Testis (tissue), 3 donors: Measurements from ENCODE around the gene PRMT7. TPM values are rescaled to one million over a fixed set of nuclear protein-coding genes. Genes with fewer than 3 reads are reported as not detected.
A peak's percentile ranks its signal among the peaks of the same experiment; 100 is the strongest.

Experiments
- DNase-seq: peaks from one replicate; pipeline ENCODE4 v3.0.0-alpha.2; 2019
- H3K27ac ChIP-seq, 2 donors: fragments of 200-600 bp; sonication (generic); one replicate each; pipeline ENCODE4 v1.5.1; 2019
- H3K27me3 ChIP-seq: fragments of 200-600 bp; sonication (generic); one replicate; pipeline ENCODE4 v1.5.1; 2019
- H3K36me3 ChIP-seq: fragments of 200-600 bp; sonication (generic); one replicate; pipeline ENCODE4 v1.5.1; 2017; ENCODE audit warnings: low read depth; ENCODE audit errors: missing control alignments
- H3K4me1 ChIP-seq: fragments of 200-600 bp; sonication (generic); one replicate; pipeline ENCODE4 v1.5.1; 2019
- H3K4me3 ChIP-seq, 2 donors: fragments of 200-600 bp; sonication (generic); one replicate each; pipeline ENCODE4 v1.5.1; 2017 to 2019
- H3K9me3 ChIP-seq: fragments of 200-600 bp; sonication (generic); one replicate; pipeline ENCODE4 v1.5.1; 2017
- CTCF ChIP-seq, 3 experiments: fragments of 450-650 bp in 2 of 3; fragments of 200-600 bp in 1 of 3; sonication (generic) in 1 of 3; IDR thresholded peaks; one replicate each; pipeline ENCODE4 v1.5.1; 2016 to 2019; ENCODE audit warnings: antibody characterized with exemption in 3 of 3, mild to moderate bottlenecking in 2 of 3, moderate library complexity in 1 of 3
- POLR2A ChIP-seq: fragments of 450-650 bp; IDR thresholded peaks from one replicate; pipeline ENCODE4 v1.6.1; 2017; ENCODE audit warnings: antibody characterized with exemption, mild to moderate bottlenecking, moderate library complexity
- WGBS, 2 donors: methylation state at CpG; one replicate each; pipeline ENCODE4 v1.1.5; 2018; 5-methylcytosine and 5-hydroxymethylcytosine counted together
- intact Hi-C: fragments of 100-400 bp; cut with DNase I; formaldehyde crosslinking; loops from one replicate; pipeline ENCODE4 v1.15.1; 2023; ENCODE audit warnings: low total_unique reads
- polyA plus RNA-seq: library from polyadenylated mRNA; stranded (reverse); fragments of 350-450 nt; fragmentation: Illumina TruSeq; extraction: RNeasy Lipid Tissue Mini Kit (QIAGEN cat#74804); gene quantifications from one replicate; pipeline ENCODE4 v1.2.3, GENCODE V29; 2014; ENCODE audit warnings: low read depth, low replicate concordance; ENCODE audit not compliant: insufficient read depth
- total RNA-seq, 2 donors: library from RNA; depleted of rRNA; stranded (reverse); fragments of >200 nt; gene quantifications; one replicate each; pipeline ENCODE4 v1.2.3, GENCODE V29; 2016

PRMT7 gene
- total and polyA plus RNA-seq, 3 donors from 2014 or later, result 47.9 to 111 (median 99.3) TPM

GRCh38 chr16:68400083-68400923 is 89.5 kb downstream of the PRMT7 start:
- Histone ChIP-seq H3K4me1 (peaks cover 16% of the 10 kb centered on the region), H3K36me3 (no peaks in the 10 kb centered on the region), H3K9me3 (no peaks in the 10 kb centered on the region), H3K27me3 (no peaks in the 10 kb centered on the region), H3K4me3 (no peak overlapping the region), H3K27ac (peak overlapping the region; percentile 21 to 64)
- no peak for TF ChIP-seq CTCF (IDR thresholded peaks at IDR 0.05)
- TF ChIP-seq POLR2A, result no peak
- no peak for DNase-seq
- 81 to 82% methylated on average over 4 to 5 of the region's 5 CpGs for WGBS, 2 donors
- intact Hi-C loops, result no loop called here

- peaks cover 16% of the 10 kb centered on the region for H3K4me1 ChIP-seq
- H3K27ac ChIP-seq, result no peak overlapping the region
- no peak overlapping the region for H3K4me3 ChIP-seq
- DNase-seq, result no peak
- TF ChIP-seq CTCF (IDR thresholded peaks at IDR 0.05), result no peak
- no peak for TF ChIP-seq POLR2A
- 47 to 70% methylated on average over 4 to 5 of the region's 5 CpGs for WGBS, 2 donors
- intact Hi-C loops, result no loop called here
- H3K9me3 ChIP-seq, result no peaks in the 10 kb centered on the region
- no peaks in the 10 kb centered on the region for H3K36me3 ChIP-seq
- no peaks in the 10 kb centered on the region for H3K27me3 ChIP-seq
Observed at GRCh38 chr16:68400924-68401460, 90.2 kb downstream of the PRMT7 start.

GRCh38 chr16:68401871-68402747 is 91.3 kb downstream of the PRMT7 start:
- Histone ChIP-seq H3K27ac (no peak overlapping the region), H3K9me3 (no peaks in the 10 kb centered on the region), H3K27me3 (no peaks in the 10 kb centered on the region), H3K36me3 (no peaks in the 10 kb centered on the region), H3K4me1 (peaks cover 24% of the 10 kb centered on the region), H3K4me3 (no peak overlapping the region)
- TF ChIP-seq CTCF (IDR thresholded peaks at IDR 0.05), result no peak
- no peak for TF ChIP-seq POLR2A
- whole genome bisulfite sequencing, 2 donors, result 67 to 73% methylated on average over 13 of the region's 13 CpGs
- intact Hi-C loops, result no loop called here
- no peak for DNase-seq

GRCh38 chr16:68402748-68403040 is 91.9 kb downstream of the PRMT7 start:
- Histone ChIP-seq H3K27me3 (no peaks in the 10 kb centered on the region), H3K36me3 (no peaks in the 10 kb centered on the region), H3K27ac (peak overlapping the region in 1 of 2 donors; percentile 28), H3K4me1 (peaks cover 24% of the 10 kb centered on the region), H3K4me3 (no peak overlapping the region), H3K9me3 (no peaks in the 10 kb centered on the region)
- 71 to 88% methylated on average over 3 of the region's 3 CpGs for WGBS, 2 donors
- intact Hi-C loops, result no loop called here
- DNase-seq, result no peak
- TF ChIP-seq CTCF (IDR thresholded peaks at IDR 0.05) (no peak), POLR2A (no peak)
